GM18498 (cell line): Measurements from ENCODE around the gene NF1.

Experiments
- ATAC-seq: cut with Tn5 transposase; IDR thresholded peaks from one replicate; pipeline ENCODE4 v1.9.1; 2021; ENCODE audit warnings: mild to moderate bottlenecking, moderate library complexity; ENCODE audit not compliant: unreplicated experiment

Gene NF1

DNA sequence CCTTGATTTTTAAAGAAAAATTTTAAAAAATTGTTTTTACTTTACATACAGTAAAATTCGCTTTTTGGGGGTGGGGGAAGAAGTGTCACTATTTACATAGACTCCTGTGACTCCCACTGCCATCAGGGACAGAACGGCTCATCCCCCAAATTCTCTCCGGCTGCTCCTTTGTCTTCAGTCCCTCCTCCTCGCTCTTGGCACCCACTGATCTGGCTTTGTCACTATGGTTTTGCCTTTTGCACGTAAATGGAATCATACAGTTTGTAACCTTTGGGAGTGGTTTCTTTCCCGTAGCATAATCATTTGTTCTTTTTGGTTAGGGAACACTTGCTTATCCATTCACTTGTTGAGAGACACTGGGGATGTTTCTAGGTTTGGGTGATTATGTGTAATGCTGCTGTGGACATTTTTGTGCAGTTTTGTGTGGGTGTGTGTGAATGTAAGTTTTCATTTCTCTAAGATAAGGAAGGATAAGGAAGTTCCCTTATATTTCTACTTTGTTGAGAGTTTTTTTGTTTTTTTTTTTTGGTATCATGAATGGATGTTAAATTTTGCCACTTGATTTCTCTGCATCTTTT lies 324.1 kb downstream of the NF1 start:
- ATAC-seq, result no peak

GRCh38 chr17:31422443-31422842 lies 327.7 kb downstream of the NF1 start:
- no peak for ATAC-seq

GRCh38 chr17:31424944-31425281 lies 330.1 kb downstream of the NF1 start:
- ATAC-seq, result no peak

- no peak for ATAC-seq
Observed at GRCh38 chr17:31425282-31426040, 330.7 kb downstream of the NF1 start.
